GM19372 (cell line): ENCODE measurements around the gene CYP46A1.
"Not testable (repeated sequence)": the region's sequence is repeated elsewhere in the genome, so short reads cannot be mapped to it uniquely, and the experiment has no call there.

ENCODE experiments used
- ATAC-seq: cut with Tn5 transposase; IDR thresholded peaks from one replicate; pipeline ENCODE4 v1.9.1; 2021; ENCODE audit warnings: mild to moderate bottlenecking, low read depth, moderate library complexity; ENCODE audit not compliant: unreplicated experiment

The CYP46A1 gene

DNA sequence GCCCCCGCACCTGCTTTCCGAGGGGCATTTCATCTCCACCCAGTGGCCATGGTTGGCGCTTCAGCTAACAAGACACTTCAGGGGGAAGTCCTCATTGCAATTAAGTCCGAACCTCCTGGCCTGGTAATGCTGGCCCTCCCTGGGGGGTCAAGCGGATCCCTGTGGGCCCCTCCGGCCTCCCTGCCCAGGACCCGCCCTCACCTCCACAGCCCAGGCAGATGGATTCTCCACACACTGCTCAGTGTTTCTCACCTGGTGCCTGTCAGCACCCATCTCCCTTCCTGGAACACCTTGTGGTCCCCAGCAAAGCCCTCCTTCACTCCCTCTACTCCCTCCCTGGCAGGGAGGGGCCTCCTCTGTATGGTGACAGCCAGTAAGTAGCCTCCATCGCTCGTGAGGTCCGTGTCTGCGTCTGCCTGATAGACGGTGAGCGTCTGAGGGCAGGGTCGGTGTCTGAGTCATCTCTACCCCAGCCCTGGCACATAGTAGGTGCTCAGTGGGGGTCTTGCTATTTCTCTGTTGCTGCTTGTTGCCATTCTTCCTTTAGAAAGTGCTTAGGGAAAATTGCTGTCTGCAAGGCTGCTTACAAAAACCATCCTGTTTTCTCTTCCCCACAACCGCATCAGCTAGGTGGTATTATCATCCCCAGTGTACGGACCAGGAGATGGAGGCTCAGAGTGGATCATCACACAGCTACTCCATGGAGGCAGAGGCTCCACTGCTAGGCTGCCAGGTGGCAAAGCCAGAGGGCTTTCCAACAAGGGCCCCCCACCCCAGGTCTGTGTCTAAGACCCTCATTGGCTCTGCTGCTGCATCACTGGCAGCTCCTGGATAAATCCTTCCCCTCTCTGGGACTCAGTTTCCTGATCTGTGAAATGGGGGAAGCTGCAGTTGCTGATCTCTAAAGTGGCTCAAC lies 69.4 kb downstream of the CYP46A1 start:
- no peak for ATAC-seq

DNA sequence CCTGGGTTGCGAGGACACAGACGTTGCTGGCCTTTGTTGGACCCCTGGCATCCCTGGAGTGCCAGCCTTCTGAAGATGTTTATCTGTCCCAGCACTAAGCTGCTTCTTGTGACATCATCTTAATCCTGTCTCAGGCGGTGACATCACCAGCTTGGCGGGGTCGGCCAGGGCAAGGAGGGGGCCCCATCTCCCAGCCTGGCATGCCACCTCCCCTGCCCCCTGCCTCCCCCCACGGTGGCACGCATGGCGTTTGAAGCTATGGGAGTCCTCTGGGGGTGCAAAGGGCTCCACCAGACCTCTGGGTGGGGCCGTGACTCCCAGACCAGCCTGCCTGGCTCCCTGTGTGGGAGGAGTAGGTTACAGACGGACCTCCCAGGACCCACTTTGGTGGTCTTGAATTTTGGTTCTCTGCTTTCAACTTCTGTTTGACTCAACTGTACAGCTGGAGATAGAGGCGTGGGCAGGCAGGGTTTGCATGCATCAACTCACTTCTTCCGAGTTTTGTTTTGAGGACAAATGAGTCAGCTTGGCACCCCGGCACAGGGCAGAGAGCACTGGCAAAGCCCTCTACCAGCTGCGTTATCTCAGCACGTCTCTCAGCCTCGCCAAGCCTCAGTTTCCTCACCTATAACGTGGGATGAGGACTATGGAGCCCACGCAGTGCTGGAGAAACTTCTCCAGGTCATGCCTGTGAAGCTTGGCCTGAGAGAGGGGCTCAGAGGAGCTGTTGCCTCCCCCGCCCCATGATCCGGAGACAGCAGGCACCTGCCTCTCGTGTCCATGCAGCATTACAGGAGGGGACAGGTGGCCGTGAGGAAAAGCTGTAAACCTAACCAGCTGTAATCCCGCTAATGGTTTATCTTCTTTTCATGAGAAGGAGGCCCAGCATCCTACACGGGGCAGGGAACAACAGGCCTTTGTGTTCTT lies 70.3 kb downstream of the CYP46A1 start:
- no peak for ATAC-seq

DNA sequence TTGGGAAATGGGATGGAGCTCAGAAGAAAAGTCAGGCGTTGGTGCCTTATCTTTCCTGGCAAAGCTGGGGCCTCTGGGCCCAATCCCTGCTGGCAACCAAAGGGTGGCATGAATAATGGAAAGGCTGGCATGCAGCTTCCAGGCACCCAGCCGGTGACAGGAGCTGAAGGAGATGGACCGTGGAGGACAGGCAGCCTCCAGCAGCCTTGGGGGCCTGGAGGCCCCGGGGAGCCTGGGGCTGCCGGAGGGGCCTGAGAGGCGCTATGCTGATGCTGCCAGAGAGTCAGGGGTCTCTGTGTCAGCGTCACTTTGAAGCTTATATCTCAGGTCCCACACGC lies 70.9 kb downstream of the CYP46A1 start:
- no peak for ATAC-seq

DNA sequence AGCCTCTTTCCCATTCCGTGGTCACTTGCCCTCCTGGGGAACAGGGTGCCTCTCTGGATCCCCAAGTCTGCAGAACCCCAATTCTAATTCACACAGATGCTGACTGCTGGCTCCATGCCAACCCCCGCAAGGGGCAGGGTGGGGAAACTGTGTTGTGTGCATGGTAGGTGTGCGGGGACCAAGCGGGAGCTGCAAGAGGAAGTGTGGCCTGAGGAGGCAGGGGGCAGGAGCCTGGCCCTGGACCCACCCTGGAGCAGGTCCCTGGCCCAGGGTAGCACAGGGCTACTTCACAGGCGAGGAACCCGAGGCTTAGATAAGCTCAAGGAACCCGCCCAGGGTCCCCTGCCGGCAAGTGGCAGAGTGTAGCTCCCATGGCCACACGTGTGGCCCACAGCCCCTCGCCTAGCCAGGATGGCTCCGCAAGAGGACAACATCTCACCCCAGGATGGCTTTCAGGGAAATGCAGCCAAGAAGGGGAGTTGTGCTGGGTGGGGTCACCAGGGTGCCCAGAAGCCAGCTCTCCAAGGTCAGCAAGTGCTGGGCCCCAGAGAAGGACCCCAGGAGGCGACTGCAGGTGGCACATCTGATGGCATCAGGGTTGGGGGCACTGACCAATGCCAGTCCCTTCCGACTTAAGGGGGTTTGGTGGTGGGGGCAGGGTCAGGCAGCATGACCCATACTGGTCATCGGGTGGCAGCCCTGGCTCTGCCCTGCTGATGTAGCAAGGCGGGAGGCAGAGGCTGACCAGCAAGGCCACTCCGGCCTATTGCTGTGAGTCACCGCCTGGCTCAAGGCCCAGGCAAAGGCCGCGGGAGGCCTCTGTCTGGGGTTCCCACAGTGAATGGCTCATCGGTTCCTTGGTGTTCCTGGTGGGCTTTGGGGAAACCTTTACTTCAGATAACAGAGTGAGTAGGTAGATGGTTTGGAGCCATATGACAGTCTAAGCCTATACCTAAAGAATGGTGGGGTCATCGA lies 71.8 kb downstream of the CYP46A1 start:
- ATAC-seq = no peak

DNA sequence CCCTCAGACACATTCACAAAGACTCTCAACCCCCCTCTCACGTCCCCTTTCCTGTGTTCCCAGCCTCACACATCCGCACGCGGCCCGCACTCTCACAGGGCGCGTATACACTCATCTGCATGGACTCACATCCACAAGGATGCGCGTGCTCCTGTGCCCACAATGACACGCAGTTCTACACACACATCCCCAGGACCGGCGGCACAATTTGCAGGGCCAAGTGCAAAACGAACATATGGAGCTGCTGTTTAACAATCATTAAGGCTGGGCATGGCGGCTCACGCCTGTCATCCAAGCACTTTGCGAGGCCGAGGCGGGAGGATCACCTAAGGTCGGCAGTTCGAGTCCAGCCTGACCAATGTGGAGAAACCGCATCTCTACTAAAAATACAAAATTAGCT lies 72.7 kb downstream of the CYP46A1 start:
- ATAC-seq = no peak

DNA sequence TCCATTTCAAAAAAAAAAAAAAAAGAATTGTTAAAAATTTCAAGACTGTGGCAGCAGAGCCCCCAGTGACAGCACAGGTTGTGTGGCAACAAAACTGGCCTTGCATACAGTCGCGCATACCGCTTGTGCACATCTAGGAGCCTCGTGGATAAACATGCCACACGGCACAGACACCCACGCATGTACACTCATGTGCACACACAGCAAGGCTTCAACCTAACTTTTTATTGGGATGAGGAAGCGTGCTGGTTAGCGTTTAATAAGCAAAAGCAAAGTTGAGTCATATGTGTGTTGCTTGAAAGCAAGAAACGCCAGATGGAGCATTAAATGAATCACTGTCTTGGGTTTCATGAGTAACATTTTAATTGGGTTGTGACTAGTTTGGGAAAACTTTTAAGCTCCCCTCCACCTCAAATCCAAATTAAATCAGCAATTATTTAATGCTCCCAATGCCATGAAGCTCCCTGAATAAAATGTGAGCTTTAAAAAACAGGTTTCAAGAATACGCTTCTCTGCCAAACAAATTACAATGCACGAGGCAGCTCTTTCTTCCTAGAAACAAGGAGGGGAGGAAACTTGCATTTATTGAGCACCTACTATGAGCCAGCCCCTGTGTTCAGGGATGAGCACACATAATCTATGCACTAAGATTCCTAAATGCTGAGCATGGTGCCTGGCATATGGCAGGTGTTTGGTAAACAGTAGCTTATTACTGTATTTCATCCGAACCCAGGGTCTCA lies 73.4 kb downstream of the CYP46A1 start:
- ATAC-seq = no peak

DNA sequence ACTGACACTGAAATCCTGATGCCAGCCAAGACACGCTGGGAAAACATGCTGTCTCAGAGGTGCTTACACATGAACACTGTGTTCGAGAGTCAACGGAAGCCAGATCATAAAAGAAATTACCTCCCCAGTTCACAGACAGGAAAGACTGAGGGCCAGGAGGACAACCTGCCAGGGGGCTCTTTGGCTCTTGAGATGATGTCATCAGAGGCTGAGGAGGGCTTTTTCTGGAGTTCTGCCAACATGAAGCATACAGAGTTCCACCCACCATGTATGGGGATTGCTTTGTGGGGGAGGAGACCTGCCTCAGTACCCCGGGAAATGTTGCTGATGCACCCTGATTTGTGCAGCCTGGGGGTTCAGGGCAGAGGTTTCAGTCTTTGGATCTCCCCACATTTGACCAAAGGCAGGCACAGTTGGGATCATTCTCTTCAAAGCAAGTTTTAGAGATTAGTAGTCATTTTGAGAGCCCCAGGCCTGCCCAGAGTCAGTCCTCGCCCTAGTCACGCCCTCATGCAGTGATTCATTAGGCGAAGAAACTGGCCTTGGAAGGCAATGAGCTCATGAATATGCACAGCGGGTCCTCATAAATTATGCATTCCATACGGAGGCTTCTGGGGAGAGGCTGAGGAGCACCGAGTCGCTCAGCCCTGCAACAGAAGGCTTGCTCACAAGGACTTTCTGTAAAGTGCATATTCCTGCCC lies 74.2 kb downstream of the CYP46A1 start:
- ATAC-seq = no peak

DNA sequence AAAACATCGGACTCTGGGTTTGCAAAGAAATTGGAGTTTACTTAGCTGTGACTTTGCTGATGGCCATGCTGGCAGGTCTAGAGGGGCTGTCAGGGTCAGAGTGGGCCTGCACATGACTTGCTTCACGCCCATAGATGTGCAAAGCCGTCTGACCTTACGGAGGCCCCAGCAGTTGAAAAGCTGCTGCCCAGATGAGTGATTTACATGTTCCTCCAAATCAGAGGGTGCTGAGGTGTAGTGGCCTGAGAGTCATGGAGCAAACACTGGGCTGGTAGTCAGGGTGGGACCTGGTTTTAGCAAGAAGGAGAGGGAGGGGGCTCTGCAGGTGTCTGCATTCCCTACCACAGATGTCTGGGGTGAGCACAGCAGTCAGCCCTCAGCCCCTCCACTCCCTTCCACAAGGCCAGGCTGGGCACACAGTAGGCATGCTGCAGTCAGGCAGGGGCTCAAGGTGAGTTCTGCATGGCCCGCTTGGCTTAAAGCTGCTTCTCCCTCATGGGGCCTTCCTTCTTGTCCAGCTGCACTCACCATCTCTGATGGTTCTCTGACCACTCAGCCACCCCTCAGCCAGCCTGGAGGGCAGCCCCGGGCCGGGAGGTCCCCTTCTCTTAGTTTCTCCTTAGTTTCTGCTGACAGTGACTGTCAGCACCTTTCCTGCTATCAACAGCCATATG lies 74.9 kb downstream of the CYP46A1 start:
- no peak for ATAC-seq

DNA sequence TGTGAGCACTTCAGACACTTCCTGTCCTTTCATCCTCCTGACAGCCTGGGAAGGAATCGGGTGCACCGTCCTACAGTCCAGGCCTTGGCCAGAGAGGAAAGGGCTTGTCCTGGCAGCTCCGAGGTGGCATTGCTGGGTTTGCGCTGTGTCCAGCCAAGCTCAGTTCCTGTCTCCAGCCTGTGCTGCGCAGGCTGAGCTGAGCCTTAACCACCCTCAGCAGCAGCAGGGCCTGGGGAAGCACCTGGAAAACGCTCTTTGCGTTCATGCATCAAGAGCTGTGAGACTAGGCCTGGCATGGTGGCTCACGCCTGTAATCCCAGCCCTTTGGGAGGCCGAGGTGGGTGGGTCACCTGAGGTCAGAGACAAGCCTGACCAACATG lies 75.4 kb downstream of the CYP46A1 start:
- no peak for ATAC-seq

DNA sequence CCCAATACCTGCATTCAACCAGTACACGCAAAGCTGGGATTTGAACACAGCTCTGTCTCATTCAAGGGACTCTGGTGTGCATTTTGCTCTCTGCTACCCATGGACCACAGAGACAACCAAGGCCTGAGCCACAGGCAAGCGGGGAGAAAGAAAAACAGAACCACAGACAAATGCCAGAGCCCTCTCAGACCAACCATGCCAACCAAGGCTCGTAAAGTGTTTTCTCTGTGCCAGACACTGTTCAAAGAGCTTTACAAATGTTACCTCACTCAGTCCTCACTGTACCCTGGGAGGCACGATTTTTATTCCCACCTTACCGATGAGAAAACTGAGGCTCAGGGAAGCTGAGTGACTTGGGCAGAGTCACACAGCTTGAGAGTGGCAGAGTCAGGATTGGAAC lies 76.7 kb downstream of the CYP46A1 start:
- ATAC-seq = no peak

DNA sequence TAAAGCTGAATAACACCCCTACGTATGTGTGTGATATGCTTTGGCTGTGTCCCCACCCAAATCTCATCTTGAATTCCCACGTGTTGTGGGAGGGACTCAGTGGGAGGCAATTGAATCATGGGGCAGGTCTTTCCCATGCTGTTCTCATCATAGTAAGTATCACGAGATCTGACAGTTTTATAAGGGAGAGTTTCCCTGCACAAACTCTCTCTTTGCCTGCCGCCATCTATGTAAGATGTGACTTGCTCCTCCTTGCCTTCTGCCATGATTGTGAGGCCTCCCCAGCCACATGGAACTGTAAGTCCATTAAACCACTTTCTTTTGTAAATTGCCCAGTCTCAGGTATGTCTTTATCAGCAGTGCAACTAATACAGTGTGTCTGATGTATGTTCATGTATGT lies 78.8 kb downstream of the CYP46A1 start:
- not testable (repeated sequence) for ATAC-seq

DNA sequence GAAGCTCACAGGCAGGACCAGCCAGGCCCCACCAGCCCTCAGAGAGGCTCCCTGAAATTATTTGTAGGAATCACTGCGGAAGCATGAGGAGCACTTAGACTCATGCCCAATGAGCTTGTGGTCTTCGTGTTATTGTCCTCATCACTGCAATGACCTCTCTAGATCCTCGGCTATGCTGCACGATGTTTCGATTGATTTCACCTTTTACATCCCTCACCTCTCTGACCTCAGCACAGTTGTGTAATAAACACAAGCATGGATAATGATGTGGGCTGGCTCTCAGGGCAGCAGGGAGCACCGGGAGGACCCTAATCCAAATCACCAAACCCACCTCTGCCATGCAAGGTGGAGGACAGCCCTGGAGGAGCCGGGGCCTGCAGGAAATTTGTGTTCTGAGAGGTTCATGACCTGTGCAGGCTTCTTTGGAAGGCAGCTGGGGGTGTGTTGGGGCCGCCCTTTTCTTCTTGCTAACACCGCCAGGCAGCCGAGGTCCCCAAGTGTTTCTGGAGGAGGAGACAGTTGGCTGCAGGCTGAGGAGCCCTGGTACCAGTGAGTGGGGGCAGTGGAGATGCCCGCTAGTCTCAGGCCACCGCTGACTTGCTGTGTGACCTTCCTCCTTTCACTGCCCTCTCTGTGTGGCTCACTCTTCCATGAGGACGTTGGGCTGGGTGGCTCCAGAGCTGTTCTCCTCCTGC lies 79.6 kb downstream of the CYP46A1 start:
- ATAC-seq = no peak

DNA sequence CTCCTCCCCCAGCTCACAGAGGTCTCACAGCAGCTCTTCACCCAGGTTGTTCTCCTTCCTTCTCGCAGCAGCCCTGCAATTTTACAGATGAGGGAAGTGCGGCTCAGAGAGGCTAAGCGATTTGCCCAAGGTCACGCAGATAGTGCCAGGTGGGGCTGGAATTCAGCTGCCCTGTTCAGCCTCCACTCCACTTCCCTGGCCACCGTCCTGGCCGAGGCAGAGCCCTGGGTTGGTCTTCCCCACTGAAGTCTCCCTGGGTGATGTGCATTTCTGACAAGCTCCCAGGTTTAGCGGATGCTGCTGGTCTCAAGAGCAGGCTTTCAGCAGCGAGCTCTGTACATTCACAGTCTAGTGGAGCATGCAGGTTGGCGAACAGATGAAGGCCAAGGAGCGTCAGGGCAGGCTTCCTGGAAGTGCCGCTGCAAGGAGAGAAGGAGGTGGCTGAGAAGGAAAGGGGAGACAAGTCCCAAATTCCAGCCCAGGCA lies 80.2 kb downstream of the CYP46A1 start:
- ATAC-seq = no peak

DNA sequence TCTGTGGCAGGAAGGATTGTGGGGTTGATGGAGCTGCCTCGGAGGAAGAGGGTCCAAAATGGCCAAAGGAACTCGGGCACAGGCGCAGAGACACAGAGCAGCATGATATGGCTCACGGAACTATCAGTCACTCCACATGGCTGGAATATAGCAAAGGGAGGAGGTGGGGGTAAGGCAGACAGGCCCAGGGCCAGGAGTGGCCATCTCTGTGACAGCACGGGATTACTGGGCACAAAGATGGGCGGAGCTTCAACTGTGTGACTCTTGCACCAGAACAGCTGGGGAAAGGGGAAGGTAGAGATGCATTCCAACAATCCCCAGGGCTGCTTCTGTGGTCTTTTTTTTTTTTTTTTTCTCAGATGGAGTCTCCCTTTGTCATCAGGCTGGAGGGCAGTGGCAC lies 84.3 kb downstream of the CYP46A1 start:
- no peak for ATAC-seq

DNA sequence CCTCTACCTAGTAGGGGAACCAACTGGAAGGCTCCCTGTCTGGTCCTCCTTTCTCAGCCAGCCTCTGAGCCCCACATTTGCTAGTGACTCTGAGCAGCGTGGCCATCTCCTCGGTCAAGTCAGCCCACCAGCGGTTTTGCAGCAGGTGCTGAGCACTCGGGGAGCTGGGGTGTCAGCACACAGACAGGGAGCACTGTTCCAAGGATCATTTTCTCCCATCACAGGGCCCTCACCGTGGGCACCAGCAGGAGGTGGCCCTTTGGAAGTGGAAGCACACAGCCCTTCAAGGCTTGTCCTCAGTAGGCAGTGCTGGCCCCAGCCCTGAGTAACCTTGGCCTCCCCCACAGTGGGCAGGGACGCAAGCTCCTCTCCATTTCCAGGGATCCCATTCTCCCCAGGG lies 85.0 kb downstream of the CYP46A1 start:
- ATAC-seq = no peak

DNA sequence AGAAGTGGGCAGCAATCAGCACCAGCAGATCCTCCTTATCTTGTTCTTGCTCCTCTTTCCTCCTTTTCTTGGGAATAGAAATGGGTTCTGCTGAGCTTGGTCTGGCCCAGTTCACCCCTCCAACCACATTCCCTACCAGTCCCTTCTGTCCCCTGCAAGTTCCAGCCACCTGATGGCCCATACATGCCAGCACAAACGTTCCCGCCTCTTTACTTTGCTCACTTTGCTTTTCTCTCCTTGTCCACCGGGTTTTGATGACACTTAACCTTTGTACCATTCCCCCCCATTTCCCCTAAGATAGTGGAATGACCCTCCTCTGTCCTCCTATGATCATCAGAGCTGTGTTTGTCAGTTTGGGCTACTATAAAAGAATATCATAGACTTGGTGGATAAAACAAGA lies 85.7 kb downstream of the CYP46A1 start:
- no peak for ATAC-seq

DNA sequence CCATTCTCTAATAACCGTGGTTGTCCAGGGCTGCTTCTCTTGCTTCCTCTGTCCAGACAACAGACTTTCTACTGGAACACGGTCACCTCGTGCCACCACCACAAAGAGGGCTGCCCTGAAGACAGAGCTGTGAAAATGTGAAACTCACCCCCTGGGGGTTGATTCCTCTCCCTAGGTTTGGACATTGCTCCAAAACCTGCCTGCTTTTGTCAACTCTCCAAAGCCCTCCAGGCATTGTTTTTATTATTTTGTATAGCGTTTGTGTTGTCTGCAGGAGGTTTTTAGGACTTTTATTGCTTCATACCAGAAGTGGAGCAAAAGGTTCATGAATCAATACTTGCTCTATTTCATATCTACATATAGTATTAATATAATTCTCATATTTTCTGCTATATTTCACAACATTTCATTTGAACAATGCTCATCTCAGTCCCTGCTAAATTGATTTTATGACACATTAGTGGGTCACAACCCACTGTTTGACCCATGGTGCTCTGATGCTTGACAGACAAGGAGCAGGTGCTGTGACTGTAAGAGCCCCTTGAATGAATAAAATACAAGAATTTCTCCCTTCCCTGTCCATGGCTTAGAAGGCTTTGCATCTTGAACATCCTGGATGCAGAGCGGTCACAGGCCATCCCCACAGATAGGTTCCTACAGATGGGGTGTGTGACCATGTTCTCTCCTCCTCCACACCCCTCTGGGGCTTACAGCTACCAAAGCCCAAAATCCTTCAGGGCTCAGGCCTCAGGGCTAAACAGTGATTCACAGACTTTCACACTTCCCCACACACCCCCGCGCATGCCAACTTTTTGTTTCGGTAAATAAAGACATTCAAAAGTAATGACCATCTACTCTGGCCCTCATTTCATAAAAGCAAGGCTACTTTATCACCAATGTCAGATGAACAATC lies 88.5 kb downstream of the CYP46A1 start:
- ATAC-seq = no peak
